Progenitor cell of endocrine pancreas (in vitro differentiated cells): ENCODE results near the gene RASA3. TPM values are rescaled to one million over a fixed set of nuclear protein-coding genes. Genes with fewer than 3 reads are reported as not detected.
"Not testable (repeated sequence)": the region's sequence is repeated elsewhere in the genome, so short reads cannot be mapped to it uniquely, and the experiment has no call there.

Experiments
- DNase-seq: peaks from one replicate; pipeline ENCODE4 v3.0.0; 2021; ENCODE audit warnings: low spot score; ENCODE audit not compliant: unreplicated experiment
- H3K27ac Mint-ChIP-seq: 2 replicates; pipeline ENCODE4 v1.8.0; 2021; ENCODE audit warnings: mild to moderate bottlenecking, moderate library complexity, mixed read lengths
- H3K27me3 Mint-ChIP-seq: 2 replicates; pipeline ENCODE4 v1.8.0; 2021; ENCODE audit warnings: mixed read lengths
- H3K36me3 Mint-ChIP-seq: 2 replicates; pipeline ENCODE4 v1.8.0; 2022; ENCODE audit warnings: mixed read lengths; ENCODE audit not compliant: insufficient read depth
- H3K4me1 Mint-ChIP-seq: 2 replicates; pipeline ENCODE4 v1.8.0; 2021; ENCODE audit warnings: low read depth, mixed read lengths
- H3K4me3 Mint-ChIP-seq: 2 replicates; pipeline ENCODE4 v1.8.0; 2021; ENCODE audit warnings: low read depth, mild to moderate bottlenecking, moderate library complexity, mixed read lengths
- H3K9me3 Mint-ChIP-seq: 2 replicates; pipeline ENCODE4 v1.8.0; 2021; ENCODE audit warnings: low read depth, mixed read lengths
- long read RNA-seq: library from polyadenylated mRNA; unstranded; transcript quantifications from one replicate; pipeline ENCODE4 v2.0.0, GENCODE V29; 2020
- total RNA-seq: library from RNA; stranded (reverse); gene quantifications from 2 replicates; pipeline ENCODE4 v1.2.1, GENCODE V29; 2021
- TF ChIP-seq, protein P1 (sequence below): fragments of 200-600 bp; sonication (generic); IDR thresholded peaks from one replicate; pipeline ENCODE4 v1.5.0; 2021; ENCODE audit warnings: antibody characterized with exemption, mild to moderate bottlenecking; ENCODE audit not compliant: unreplicated experiment

RASA3 gene
- total RNA-seq: 6.3 and 7.6 TPM in 2 replicates
- long read RNA-seq, partial matches to known transcripts: 2 of 3 reads
- long read RNA-seq, other reads (novel, unspliced or antisense): 1 of 3 reads

DNA sequence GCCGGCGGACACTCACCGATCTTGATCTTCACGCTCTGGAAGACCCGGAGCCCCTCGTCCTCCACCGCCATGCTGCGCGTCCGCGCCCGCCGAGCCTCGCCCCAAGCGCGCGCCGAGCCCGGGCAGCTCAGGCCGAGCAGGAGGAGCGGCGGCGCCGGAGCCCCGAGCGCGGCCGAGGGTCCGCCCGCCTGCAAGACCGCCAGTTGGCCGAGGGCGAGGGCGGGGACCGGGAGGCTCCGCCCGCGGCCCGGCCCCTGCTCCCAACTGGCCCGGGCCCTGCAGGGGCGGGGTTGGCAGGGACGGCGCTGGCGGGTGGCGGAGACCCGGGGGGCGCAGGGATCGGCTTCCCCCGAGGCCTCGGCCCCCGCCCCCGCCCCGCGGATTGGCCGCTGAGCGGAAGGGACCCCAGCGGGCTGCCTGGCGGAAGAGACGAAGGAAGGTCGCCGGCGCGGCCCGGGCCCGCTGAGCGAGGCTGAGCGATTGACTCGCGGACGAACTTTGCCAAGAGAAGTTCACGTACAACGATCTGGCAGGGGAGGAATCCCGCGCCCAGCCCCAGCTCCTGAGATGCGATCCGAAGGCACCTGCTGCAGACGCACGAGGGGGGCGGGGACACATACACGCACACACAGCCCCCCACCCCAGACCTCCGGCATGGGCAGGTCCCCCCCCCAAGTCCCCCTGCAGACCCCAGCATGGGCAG is at the start of gene RASA3:
RASA3 (minus strand) TSS at position 205 of the 703 bp plus-strand sequence; CDS start at position 71, 134 bp downstream.
- peaks cover 48% of the 10 kb centered on the region for H3K27me3 Mint-ChIP-seq
- peak; percentile 72 for DNase-seq
- no peaks in the 10 kb centered on the region for H3K36me3 Mint-ChIP-seq
- peak within 1 kb of the TSS; percentile 90 for H3K4me3 Mint-ChIP-seq
- H3K9me3 Mint-ChIP-seq: no peaks in the 10 kb centered on the region
- TF ChIP-seq, protein P1, sequence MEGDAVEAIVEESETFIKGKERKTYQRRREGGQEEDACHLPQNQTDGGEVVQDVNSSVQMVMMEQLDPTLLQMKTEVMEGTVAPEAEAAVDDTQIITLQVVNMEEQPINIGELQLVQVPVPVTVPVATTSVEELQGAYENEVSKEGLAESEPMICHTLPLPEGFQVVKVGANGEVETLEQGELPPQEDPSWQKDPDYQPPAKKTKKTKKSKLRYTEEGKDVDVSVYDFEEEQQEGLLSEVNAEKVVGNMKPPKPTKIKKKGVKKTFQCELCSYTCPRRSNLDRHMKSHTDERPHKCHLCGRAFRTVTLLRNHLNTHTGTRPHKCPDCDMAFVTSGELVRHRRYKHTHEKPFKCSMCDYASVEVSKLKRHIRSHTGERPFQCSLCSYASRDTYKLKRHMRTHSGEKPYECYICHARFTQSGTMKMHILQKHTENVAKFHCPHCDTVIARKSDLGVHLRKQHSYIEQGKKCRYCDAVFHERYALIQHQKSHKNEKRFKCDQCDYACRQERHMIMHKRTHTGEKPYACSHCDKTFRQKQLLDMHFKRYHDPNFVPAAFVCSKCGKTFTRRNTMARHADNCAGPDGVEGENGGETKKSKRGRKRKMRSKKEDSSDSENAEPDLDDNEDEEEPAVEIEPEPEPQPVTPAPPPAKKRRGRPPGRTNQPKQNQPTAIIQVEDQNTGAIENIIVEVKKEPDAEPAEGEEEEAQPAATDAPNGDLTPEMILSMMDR: no peak
- peaks cover 21% of the 10 kb centered on the region for H3K4me1 Mint-ChIP-seq
- H3K27ac Mint-ChIP-seq: peak within 1 kb of the TSS; percentile 88

DNA sequence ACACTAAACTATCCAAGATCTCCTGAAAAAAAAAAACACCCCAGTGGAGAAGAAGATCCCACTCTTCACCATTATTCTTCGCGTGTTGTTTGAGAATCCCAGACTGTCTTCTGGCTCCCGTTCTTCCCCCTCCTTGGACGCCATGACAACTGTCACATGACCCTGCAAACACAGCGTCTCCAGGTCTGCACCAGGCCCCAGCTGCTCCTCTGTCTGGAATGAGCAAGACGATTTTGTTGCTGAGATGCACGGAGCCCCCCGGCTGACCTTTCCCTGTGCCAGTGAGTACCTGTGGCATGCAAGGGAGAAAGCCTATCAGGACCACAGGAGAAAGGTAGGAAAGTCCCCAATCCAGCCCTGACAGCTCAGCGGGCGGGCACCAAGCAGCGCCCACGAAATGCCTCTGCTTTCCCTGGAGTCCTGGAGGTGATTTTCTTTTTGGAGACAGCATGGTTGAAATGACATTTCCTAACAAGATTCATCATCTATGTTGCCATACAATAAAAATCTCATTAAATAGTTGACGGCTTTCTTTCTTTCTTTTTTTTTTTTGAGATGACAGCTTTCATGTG is 46.8 kb upstream of the RASA3 start, which contains the start of gene CFAP97D2:
CFAP97D2 (plus strand) TSS at position 171 of the 572 bp plus-strand sequence; CDS start at position 245, 74 bp downstream.
- Mint-ChIP-seq H3K27ac (no peak within 1 kb of the TSS), H3K27me3 (peaks cover 8% of the 10 kb centered on the region), H3K36me3 (no peaks in the 10 kb centered on the region), H3K4me3 (no peak within 1 kb of the TSS), H3K9me3 (no peaks in the 10 kb centered on the region), H3K4me1 (no peaks in the 10 kb centered on the region)
- TF ChIP-seq, protein P1: no peak
- no peak for DNase-seq

- Mint-ChIP-seq H3K9me3 (peaks cover 6% of the 10 kb centered on the region), H3K36me3 (no peaks in the 10 kb centered on the region), H3K27ac (no peak overlapping the region), H3K4me3 (no peak overlapping the region), H3K4me1 (no peaks in the 10 kb centered on the region), H3K27me3 (peaks cover 8% of the 10 kb centered on the region)
- no peak for DNase-seq
- TF ChIP-seq, protein P1: no peak
Measured at GRCh38 chr13:114177245-114178010, 45.0 kb upstream of the RASA3 start.

GRCh38 chr13:114176359-114176902 is 44.0 kb upstream of the RASA3 start:
- H3K36me3 Mint-ChIP-seq, H3K27me3 Mint-ChIP-seq, DNase-seq, H3K4me3 Mint-ChIP-seq, H3K9me3 Mint-ChIP-seq, H3K4me1 Mint-ChIP-seq, H3K27ac Mint-ChIP-seq: not testable (repeated sequence)

- DNase-seq: no peak
- peaks cover 6% of the 10 kb centered on the region for H3K9me3 Mint-ChIP-seq
- H3K36me3 Mint-ChIP-seq: no peaks in the 10 kb centered on the region
- TF ChIP-seq, protein P1: no peak
- peaks cover 6% of the 10 kb centered on the region for H3K27me3 Mint-ChIP-seq
- no peaks in the 10 kb centered on the region for H3K4me1 Mint-ChIP-seq
- H3K27ac Mint-ChIP-seq: no peak overlapping the region
- no peak overlapping the region for H3K4me3 Mint-ChIP-seq
Measured at GRCh38 chr13:114174529-114174961, 42.1 kb upstream of the RASA3 start.
